Right atrium auricular region (tissue), 2 donors: ENCODE results near the gene CLEC10A. TPM values are rescaled to one million over a fixed set of nuclear protein-coding genes. Genes with fewer than 3 reads are reported as not detected.
"Not testable (repeated sequence)": the region's sequence is repeated elsewhere in the genome, so short reads cannot be mapped to it uniquely, and the experiment has no call there.

Experiments
- DNase-seq: peaks from one replicate; pipeline ENCODE4 v3.0.0-alpha.2; 2019; ENCODE audit warnings: low spot score
- H3K27ac ChIP-seq, 2 donors: fragments of 200-600 bp; sonication (generic); 1 replicate in 1 of 2; 2 replicates in 1 of 2; pipeline ENCODE4 v1.5.1; 2016 to 2019
- H3K27me3 ChIP-seq, 2 donors: fragments of 200-600 bp; sonication (generic); one replicate each; pipeline versions ENCODE4 v1.5.1 to v1.6.0; 2017 to 2019
- H3K36me3 ChIP-seq: fragments of 200-600 bp; sonication (generic); one replicate; pipeline ENCODE4 v1.5.1; 2016
- H3K4me1 ChIP-seq, 2 donors: fragments of 200-600 bp; sonication (generic); one replicate each; pipeline versions ENCODE4 v1.5.1 to v1.6.0; 2017 to 2019
- H3K4me3 ChIP-seq, 2 donors: fragments of 200-600 bp; sonication (generic); 1 replicate in 1 of 2; 2 replicates in 1 of 2; pipeline ENCODE4 v1.5.1; 2017 to 2019; ENCODE audit warnings: mild to moderate bottlenecking in 1 of 2, moderate library complexity in 1 of 2
- H3K9me3 ChIP-seq, 2 donors: fragments of 200-600 bp; sonication (generic); one replicate each; pipeline ENCODE4 v1.5.1; 2019
- CTCF ChIP-seq, 2 donors: fragments of 200-600 bp; sonication (generic); IDR thresholded peaks; one replicate each; pipeline ENCODE4 v1.5.1; 2019; ENCODE audit warnings: antibody characterized with exemption in 2 of 2
- total RNA-seq, 2 donors: library from RNA; depleted of rRNA; stranded (reverse); fragments of >200 nt; gene quantifications; one replicate each; pipeline ENCODE4 v1.1.0, GENCODE V29; 2016

The CLEC10A gene
- total RNA-seq, 2 donors from 2014 or later, result 1.4 to 3.6 TPM

- no peak overlapping the region for H3K27ac ChIP-seq
- H3K9me3 ChIP-seq, result no peaks in the 10 kb centered on the region
- no peaks in the 10 kb centered on the region for H3K4me1 ChIP-seq
- H3K36me3 ChIP-seq, result no peaks in the 10 kb centered on the region
- no peak for DNase-seq
- TF ChIP-seq CTCF (IDR thresholded peaks at IDR 0.05), result no peak
- no peak overlapping the region for H3K4me3 ChIP-seq
- no peaks in the 10 kb centered on the region for H3K27me3 ChIP-seq
Observed at GRCh38 chr17:7123844-7124243, 43.8 kb upstream of the CLEC10A start.

DNA sequence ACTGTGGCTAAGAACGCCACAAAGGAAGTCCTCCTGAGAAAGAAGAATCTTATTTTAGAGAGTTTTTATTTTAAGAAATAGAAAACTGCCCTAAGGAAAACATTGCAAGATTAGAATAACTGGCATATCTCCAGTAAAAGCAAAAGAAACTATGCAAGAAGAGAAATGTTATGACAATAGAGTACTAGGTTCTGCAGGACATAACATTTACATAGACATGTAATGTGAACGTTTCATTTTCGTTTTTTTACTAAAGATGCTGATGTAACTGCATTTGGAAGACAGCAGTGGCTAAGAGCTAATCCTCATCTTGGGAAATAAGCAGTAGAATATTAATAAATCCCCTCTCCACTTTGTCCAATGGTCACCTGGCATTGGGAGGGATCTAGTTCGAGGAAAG lies 42.3 kb upstream of the CLEC10A start:
- no peak for DNase-seq
- H3K36me3 ChIP-seq, result no peaks in the 10 kb centered on the region
- no peaks in the 10 kb centered on the region for H3K9me3 ChIP-seq
- no peak overlapping the region for H3K4me3 ChIP-seq
- no peaks in the 10 kb centered on the region for H3K4me1 ChIP-seq
- no peak for TF ChIP-seq CTCF (IDR thresholded peaks at IDR 0.05)
- H3K27ac ChIP-seq, result no peak overlapping the region
- H3K27me3 ChIP-seq, result no peaks in the 10 kb centered on the region

DNA sequence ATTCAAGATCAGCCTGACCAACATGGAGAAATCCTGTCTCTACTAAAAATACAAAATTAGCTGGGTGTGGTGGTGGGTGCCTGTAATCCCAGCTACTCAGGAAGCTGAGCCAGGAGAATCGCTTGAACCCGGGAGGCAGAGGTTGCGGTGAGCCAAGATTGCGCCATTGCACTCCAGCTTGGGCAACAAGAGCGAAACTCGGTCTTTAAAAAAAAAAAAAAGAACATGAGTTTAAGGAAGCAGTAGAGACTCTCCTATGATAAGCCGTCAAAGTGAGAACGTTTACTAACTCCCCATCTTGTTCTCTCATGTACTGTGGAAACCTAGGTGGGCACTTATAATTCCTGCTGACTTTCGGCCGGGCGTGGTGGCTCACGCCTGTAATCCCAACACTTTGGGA lies 40.6 kb upstream of the CLEC10A start:
- H3K4me3 ChIP-seq, H3K27me3 ChIP-seq, H3K4me1 ChIP-seq, DNase-seq, H3K36me3 ChIP-seq, H3K9me3 ChIP-seq: not testable (repeated sequence)
- peak overlapping the region in 1 of 2 donors; percentile 51 for H3K27ac ChIP-seq

- Histone ChIP-seq H3K36me3 (no peaks in the 10 kb centered on the region), H3K9me3 (no peaks in the 10 kb centered on the region), H3K27me3 (no peaks in the 10 kb centered on the region), H3K4me3 (no peak overlapping the region), H3K4me1 (no peaks in the 10 kb centered on the region), H3K27ac (no peak overlapping the region)
- TF ChIP-seq CTCF (IDR thresholded peaks at IDR 0.05), result no peak
- no peak for DNase-seq
Observed at GRCh38 chr17:7120123-7120522, 40.1 kb upstream of the CLEC10A start.

DNA sequence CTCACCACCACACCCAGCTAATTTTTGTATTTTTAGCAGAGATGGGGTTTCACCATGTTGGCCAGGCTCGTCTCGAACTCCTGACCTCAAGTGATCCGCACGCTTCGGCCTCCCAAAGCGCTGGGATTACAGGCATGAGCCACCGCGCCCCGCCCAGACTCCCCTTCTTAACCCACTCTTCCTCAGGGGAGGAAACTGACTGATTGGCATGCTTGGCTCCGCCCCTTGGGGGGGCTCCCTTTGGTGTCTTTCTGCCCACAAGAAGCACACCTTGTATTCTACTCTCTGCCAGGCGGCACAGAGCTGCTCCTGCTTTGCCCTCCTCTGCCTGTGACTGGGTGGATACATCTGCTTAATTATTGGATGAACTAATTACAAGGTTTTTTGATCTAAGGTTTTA lies 39.3 kb upstream of the CLEC10A start:
- TF ChIP-seq CTCF (IDR thresholded peaks at IDR 0.05), result no peak
- H3K4me1 ChIP-seq, result no peaks in the 10 kb centered on the region
- H3K27me3 ChIP-seq, result no peaks in the 10 kb centered on the region
- no peaks in the 10 kb centered on the region for H3K9me3 ChIP-seq
- H3K27ac ChIP-seq, result no peak overlapping the region
- DNase-seq, result no peak
- no peaks in the 10 kb centered on the region for H3K36me3 ChIP-seq
- H3K4me3 ChIP-seq, result no peak overlapping the region

GRCh38 chr17:7114875-7115614 lies 35.0 kb upstream of the CLEC10A start:
- H3K9me3 ChIP-seq, result no peaks in the 10 kb centered on the region
- DNase-seq, result no peak
- H3K4me3 ChIP-seq, result no peak overlapping the region
- no peak overlapping the region for H3K27ac ChIP-seq
- no peaks in the 10 kb centered on the region for H3K4me1 ChIP-seq
- H3K27me3 ChIP-seq, result no peaks in the 10 kb centered on the region
- TF ChIP-seq CTCF (IDR thresholded peaks at IDR 0.05), result no peak
- no peaks in the 10 kb centered on the region for H3K36me3 ChIP-seq
